Thymus (tissue), 11 donors: ENCODE results near the gene GARNL3. TPM values are rescaled to one million over a fixed set of nuclear protein-coding genes. Genes with fewer than 3 reads are reported as not detected.

ENCODE experiments used
- DNase-seq, 9 donors: peaks; one replicate each; pipeline ENCODE4 v3.0.0-alpha.2; 2013; ENCODE audit warnings: low spot score in 9 of 9, low read depth in 6 of 9, missing footprints in 1 of 9
- H3K27ac ChIP-seq, 2 donors: one replicate each; pipeline ENCODE4 v1.5.1; 2013; ENCODE audit warnings: control low read depth in 1 of 2, low read depth in 1 of 2, low read length in 1 of 2, mild to moderate bottlenecking in 1 of 2, moderate library complexity in 1 of 2
- H3K27me3 ChIP-seq, 2 donors: one replicate each; pipeline ENCODE4 v1.5.1; 2013; ENCODE audit warnings: low read length in 1 of 2; ENCODE audit not compliant: control insufficient read depth in 2 of 2, insufficient read depth in 1 of 2
- H3K36me3 ChIP-seq, 2 donors: one replicate each; pipeline ENCODE4 v1.5.1; 2013; ENCODE audit warnings: low read length in 1 of 2, mild to moderate bottlenecking in 1 of 2, moderate library complexity in 1 of 2; ENCODE audit not compliant: control insufficient read depth in 2 of 2, insufficient read depth in 2 of 2
- H3K4me1 ChIP-seq, 2 donors: one replicate each; pipeline ENCODE4 v1.5.1; 2013; ENCODE audit warnings: low read length in 2 of 2; ENCODE audit not compliant: control insufficient read depth in 2 of 2, insufficient read depth in 2 of 2
- H3K4me3 ChIP-seq, 2 donors: one replicate each; pipeline ENCODE4 v1.5.1; 2013; ENCODE audit warnings: low read length in 2 of 2, control low read depth in 1 of 2, mild to moderate bottlenecking in 1 of 2
- H3K9me3 ChIP-seq, 2 donors: one replicate each; pipeline ENCODE4 v1.5.1; 2013; ENCODE audit warnings: low read length in 1 of 2, mild to moderate bottlenecking in 1 of 2; ENCODE audit not compliant: control insufficient read depth in 2 of 2, insufficient read depth in 1 of 2
- WGBS: extraction: QIAGEN DNeasy Blood & Tissue Kit; methylation state at CpG from one replicate; pipeline ENCODE4 v1.1.7; 2013; 5-methylcytosine and 5-hydroxymethylcytosine counted together
- polyA plus RNA-seq: library from polyadenylated mRNA; stranded (reverse); fragments of 200-250 nt; gene quantifications from one replicate; pipeline ENCODE4 v1.2.3, GENCODE V29; 2013
- total RNA-seq: library from RNA; stranded (reverse); fragments of 120-200 nt; gene quantifications from one replicate; pipeline ENCODE4 v1.2.4, GENCODE V29; 2013
- donor health status: healthy.

The GARNL3 gene
- total and polyA plus RNA-seq, 2 donors = 1.5 to 2.2 TPM

DNA sequence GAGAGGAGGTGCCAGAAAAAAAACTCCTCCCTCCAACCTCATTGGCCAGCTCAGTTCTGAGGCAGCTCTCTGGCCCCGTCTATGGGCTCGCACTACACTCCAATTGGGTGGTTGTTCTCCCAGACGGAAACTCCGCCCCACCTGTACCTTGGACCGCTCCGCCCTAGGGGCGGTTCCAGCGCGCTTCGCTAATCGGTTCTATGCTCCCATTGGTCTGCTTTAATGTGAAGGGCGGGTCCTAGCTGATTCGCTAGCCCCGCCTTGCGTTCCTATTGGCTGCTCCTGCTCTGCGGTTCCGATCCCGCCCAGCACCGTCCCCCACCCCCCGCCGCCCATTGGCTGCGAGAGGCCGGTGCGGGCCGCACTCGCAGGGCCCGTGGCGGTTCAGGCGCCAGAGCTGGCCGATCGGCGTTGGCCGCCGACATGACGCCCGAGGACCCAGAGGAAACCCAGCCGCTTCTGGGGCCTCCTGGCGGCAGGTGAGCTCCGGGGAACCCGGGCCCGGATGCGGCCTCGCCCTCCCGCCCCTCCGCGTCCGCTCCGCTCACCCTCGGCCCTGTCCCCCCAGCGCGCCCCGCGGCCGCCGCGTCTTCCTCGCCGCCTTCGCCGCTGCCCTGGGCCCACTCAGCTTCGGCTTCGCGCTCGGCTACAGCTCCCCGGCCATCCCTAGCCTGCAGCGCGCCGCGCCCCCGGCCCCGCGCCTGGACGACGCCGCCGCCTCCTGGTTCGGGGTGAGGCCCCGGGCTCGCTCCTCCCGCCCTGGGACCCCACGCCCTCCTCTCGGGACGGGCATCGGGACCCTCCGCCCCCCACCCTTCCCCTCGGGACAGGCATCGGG, 132.5 kb downstream of the GARNL3 start, which contains the start of gene SLC2A8:
Gene SLC2A8 (plus strand): TSS at position 362 of the 838 bp plus-strand sequence. CDS start 62 bp downstream, at position 424.
- Histone ChIP-seq H3K4me1 (peaks cover 5 to 13% of the 10 kb centered on the region in 2 donors), H3K4me3 (peak within 1 kb of the TSS; percentile 6 to 49), H3K27ac (peak within 1 kb of the TSS in 1 of 2 donors; percentile 67), H3K36me3 (no peaks in the 10 kb centered on the region), H3K9me3 (peaks cover 1 to 5% of the 10 kb centered on the region in 2 donors), H3K27me3 (peaks cover 83 to 100% of the 10 kb centered on the region in 2 donors)
- DNase-seq = peak; percentile 66 to 88 (median 79)
- WGBS = 3% methylated on average over 87 of the region's 87 CpGs

DNA sequence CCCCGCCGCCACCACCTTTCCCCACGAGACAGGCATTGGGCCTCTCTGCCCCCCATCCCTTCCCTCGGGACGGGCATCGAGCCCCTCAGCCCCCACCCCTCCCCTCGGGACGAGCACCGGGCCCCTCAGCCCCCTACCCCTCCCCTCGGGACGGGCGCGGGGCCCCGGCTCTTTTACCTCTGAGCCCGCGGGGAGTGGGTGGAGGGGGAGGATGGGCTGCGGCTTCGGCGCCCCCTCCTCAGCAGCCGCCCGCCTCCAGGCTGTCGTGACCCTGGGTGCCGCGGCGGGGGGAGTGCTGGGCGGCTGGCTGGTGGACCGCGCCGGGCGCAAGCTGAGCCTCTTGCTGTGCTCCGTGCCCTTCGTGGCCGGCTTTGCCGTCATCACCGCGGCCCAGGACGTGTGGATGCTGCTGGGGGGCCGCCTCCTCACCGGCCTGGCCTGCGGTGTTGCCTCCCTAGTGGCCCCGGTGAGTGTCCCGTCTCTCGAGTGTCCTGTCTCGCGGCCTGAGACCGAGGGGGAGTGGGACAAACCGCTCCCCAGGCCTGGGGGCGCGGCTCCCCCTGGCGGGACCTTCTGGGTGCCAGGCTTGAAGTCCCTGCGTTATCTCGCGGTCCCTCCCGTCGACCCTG, 133.2 kb downstream of the GARNL3 start:
- no peak overlapping the region for H3K27ac ChIP-seq
- peak overlapping the region in 1 of 2 donors; percentile 49 for H3K4me3 ChIP-seq
- peaks cover 5 to 13% of the 10 kb centered on the region in 2 donors for H3K4me1 ChIP-seq
- peaks cover 2 to 5% of the 10 kb centered on the region in 2 donors for H3K9me3 ChIP-seq
- no peak for DNase-seq
- WGBS = 3% methylated on average over 55 of the region's 55 CpGs
- no peaks in the 10 kb centered on the region for H3K36me3 ChIP-seq
- H3K27me3 ChIP-seq = peaks cover 81 to 100% of the 10 kb centered on the region in 2 donors

DNA sequence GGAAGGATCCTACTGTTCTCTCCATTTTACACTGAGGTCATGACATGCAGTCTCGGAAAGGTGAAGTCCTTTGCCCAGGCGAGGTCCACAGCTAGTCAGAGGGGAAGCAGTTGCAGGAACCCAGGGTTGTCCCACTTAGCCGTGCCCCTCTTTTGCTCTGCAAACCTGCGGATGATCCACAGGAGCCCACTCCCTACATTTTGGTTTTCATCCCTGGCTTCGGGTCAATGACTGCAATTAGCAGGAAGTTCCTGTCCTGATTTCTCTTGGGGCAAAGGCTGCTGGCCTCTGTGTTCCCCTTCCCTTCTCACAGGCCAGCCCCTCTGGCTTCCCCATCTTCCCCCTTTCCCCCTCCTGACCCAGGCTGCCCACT, 133.7 kb downstream of the GARNL3 start:
- 62% methylated on average over 5 of the region's 5 CpGs for WGBS
- Histone ChIP-seq H3K4me1 (peaks cover 5 to 13% of the 10 kb centered on the region in 2 donors), H3K4me3 (no peak overlapping the region), H3K36me3 (no peaks in the 10 kb centered on the region), H3K27ac (no peak overlapping the region), H3K9me3 (peaks cover 2 to 5% of the 10 kb centered on the region in 2 donors), H3K27me3 (peaks cover 79 to 99% of the 10 kb centered on the region in 2 donors)
- no peak for DNase-seq

DNA sequence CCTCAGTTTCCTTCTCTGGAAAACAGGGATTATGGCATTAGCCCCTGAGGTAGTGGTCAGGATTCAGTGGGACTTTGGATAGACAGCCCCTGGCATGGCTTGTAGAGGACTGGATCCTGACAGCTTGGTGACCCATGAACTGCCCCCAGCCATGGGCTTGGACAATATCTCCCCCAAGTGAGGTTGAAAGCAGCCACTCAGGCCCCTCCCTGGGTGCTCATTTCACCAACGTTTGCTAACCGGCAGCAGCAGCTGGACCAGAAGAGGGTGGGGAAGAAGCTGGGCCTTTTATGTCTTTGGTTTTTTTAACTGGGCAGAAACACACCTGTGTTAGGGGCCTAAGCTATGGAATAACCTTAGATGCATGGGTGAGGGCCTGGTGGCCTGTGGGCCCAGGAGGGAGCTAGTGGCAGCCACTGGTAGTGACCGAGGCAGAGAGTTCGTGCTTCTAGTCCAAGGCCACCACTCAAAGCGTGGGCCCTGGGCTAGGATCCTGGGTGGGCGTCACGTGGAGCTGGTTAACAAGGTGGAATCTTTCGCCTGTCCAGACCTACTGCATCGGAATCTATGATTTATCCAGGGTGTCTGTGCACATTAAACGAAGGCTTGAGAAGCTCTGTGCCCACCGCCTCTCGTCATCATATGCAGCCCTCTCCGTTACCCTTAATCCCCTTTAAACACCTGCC, 134.3 kb downstream of the GARNL3 start:
- no peak overlapping the region for H3K27ac ChIP-seq
- H3K4me3 ChIP-seq = no peak overlapping the region
- no peak for DNase-seq
- peaks cover 78 to 99% of the 10 kb centered on the region in 2 donors for H3K27me3 ChIP-seq
- H3K9me3 ChIP-seq = peaks cover 2 to 5% of the 10 kb centered on the region in 2 donors
- WGBS = 88% methylated on average over 13 of the region's 13 CpGs
- no peaks in the 10 kb centered on the region for H3K36me3 ChIP-seq
- H3K4me1 ChIP-seq = peaks cover 5 to 13% of the 10 kb centered on the region in 2 donors

DNA sequence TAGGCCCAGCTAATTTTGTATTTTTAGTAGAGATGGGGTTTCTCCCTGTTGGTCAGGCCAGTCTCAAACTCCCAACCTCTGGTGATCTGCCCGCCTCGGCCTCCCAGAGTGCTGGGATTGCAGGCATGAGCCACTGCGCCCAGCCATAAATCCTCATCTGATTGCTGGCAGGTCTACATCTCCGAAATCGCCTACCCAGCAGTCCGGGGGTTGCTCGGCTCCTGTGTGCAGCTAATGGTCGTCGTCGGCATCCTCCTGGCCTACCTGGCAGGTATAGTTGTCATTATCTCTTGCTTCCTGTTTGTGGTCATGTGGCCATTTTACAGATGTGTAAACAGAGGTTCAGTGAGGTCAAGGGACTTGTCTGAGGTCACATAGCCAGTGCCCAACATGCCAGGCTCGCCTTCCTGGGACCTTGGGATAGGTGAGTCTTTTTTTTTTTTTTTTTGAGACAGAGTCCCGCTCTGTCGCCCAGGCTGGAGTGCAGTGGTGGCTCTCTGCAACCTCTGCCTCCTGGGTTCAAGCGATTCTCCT, 135.2 kb downstream of the GARNL3 start:
- DNase-seq = no peak
- Histone ChIP-seq H3K36me3 (no peaks in the 10 kb centered on the region), H3K9me3 (peaks cover 2 to 5% of the 10 kb centered on the region in 2 donors), H3K27ac (no peak overlapping the region), H3K4me3 (no peak overlapping the region), H3K27me3 (peaks cover 77 to 99% of the 10 kb centered on the region in 2 donors), H3K4me1 (peaks cover 5 to 13% of the 10 kb centered on the region in 2 donors)
- 96% methylated on average over 14 of the region's 14 CpGs for WGBS

DNA sequence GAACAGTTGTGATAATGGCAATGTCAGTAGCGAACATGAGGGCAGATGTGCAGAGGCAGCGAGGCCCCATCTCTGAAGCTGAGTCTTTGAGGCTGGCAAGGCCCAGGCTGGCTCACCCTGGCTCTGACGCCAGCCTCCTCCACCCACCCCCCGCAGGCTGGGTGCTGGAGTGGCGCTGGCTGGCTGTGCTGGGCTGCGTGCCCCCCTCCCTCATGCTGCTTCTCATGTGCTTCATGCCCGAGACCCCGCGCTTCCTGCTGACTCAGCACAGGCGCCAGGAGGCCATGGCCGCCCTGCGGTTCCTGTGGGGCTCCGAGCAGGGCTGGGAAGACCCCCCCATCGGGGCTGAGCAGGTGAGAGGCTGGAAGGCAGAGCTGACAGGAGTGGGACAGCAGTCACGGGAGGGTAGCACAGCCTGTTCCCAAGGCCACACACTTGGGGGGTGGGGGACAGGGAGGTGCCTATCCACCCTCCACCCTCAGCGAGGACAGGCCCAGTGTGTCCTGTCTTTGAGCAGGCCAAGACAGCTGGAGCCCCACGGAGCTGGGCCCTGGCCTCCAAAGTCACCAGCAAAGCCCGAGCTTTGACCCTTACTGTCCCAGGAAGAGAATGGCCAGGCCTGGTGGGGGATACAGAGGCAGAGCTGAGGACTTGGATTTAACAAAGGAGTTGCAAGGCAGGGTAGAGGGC, 138.0 kb downstream of the GARNL3 start:
- DNase-seq = no peak
- peaks cover 0 to 2% of the 10 kb centered on the region in 2 donors for H3K9me3 ChIP-seq
- WGBS = 69% methylated on average over 18 of the region's 18 CpGs
- no peak overlapping the region for H3K27ac ChIP-seq
- no peaks in the 10 kb centered on the region for H3K36me3 ChIP-seq
- peaks cover 55 to 97% of the 10 kb centered on the region in 2 donors for H3K27me3 ChIP-seq
- peaks cover 0 to 4% of the 10 kb centered on the region in 2 donors for H3K4me1 ChIP-seq
- H3K4me3 ChIP-seq = no peak overlapping the region

DNA sequence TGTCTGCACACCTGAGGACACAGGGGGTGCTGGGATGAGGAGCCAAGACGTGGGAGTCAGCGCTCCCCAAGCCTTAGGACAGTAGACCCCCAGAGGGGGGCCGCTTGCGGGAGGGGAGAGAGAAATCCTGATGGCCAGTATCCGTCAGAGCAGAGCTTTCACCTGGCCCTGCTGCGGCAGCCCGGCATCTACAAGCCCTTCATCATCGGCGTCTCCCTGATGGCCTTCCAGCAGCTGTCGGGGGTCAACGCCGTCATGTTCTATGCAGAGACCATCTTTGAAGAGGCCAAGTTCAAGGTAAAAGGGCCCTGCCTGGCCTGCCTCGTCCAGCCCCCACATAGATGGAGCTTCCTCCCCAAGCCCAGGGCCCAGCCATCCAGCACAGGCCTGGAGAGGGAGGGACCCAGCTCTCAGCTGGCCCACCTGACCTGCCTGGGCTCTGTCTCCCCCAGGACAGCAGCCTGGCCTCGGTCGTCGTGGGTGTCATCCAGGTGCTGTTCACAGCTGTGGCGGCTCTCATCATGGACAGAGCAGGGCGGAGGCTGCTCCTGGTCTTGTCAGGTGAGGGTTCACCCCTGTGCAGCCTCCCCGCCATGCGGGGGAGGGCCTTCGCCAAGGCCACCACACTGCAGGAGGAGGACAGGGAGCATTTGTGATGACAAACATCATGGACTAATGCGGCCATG, 139.1 kb downstream of the GARNL3 start:
- Histone ChIP-seq H3K4me3 (no peak overlapping the region), H3K9me3 (peaks cover 0 to 1% of the 10 kb centered on the region in 2 donors)

DNA sequence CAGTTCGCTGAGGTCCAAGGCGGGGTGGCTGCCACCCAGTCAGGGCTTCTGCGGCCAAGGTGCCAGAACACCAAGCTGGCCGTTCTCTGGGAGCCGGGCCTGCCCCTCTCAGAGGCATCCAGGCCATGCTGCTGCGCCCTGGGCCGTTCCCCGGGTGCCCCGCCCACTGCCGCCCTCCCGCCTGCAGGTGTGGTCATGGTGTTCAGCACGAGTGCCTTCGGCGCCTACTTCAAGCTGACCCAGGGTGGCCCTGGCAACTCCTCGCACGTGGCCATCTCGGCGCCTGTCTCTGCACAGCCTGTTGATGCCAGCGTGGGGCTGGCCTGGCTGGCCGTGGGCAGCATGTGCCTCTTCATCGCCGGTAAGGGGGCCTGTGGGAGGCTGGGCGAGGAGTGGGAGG, 140.1 kb downstream of the GARNL3 start:
- H3K4me1 ChIP-seq = no peaks in the 10 kb centered on the region
- 96% methylated on average over 23 of the region's 23 CpGs for WGBS
- DNase-seq = no peak
- peaks cover 36 to 81% of the 10 kb centered on the region in 2 donors for H3K27me3 ChIP-seq
- H3K36me3 ChIP-seq = no peaks in the 10 kb centered on the region
- H3K9me3 ChIP-seq = peaks cover 0 to 1% of the 10 kb centered on the region in 2 donors
- H3K27ac ChIP-seq = no peak overlapping the region
- no peak overlapping the region for H3K4me3 ChIP-seq

More for the DNA sequence above, 139.1 kb downstream of the GARNL3 start:
- 97% methylated on average over 21 of the region's 22 CpGs for WGBS
- peaks cover 44 to 91% of the 10 kb centered on the region in 2 donors for H3K27me3 ChIP-seq
- H3K27ac ChIP-seq = no peak overlapping the region
- H3K4me1 ChIP-seq = no peaks in the 10 kb centered on the region
- no peak for DNase-seq
- no peaks in the 10 kb centered on the region for H3K36me3 ChIP-seq
